ENCODE measurements around the gene FRMD4A. TPM values are rescaled to one million over a fixed set of nuclear protein-coding genes. Genes with fewer than 3 reads are reported as not detected.
A peak's percentile ranks its signal among the peaks of the same experiment; 100 is the strongest.

The FRMD4A gene
- total RNA-seq, 2 donors from 2014 or later = 0.35 to 0.50 TPM

- H3K4me3 Mint-ChIP-seq = no peak overlapping the region
- peaks cover 31% of the 10 kb centered on the region for H3K4me1 Mint-ChIP-seq (ENCODE audit: low read depth)
- DNase-seq (no peak), ATAC-seq (replicated peaks in 1 of 2) (no peak)
- no peak overlapping the region for H3K27ac Mint-ChIP-seq
- no peaks in the 10 kb centered on the region for H3K9me3 Mint-ChIP-seq
- peaks cover 61% of the 10 kb centered on the region for H3K27me3 Mint-ChIP-seq (ENCODE audit: low read depth)
- no peaks in the 10 kb centered on the region for H3K36me3 Mint-ChIP-seq (ENCODE audit: insufficient read depth in 2 of 2)
Measured at GRCh38 chr10:14181567-14181936, 149.2 kb downstream of the FRMD4A start.

GRCh38 chr10:14180911-14181566, 149.7 kb downstream of the FRMD4A start:
- no peak overlapping the region for H3K27ac Mint-ChIP-seq
- no peaks in the 10 kb centered on the region for H3K36me3 Mint-ChIP-seq (ENCODE audit: insufficient read depth in 2 of 2)
- H3K4me3 Mint-ChIP-seq = no peak overlapping the region
- peaks cover 63% of the 10 kb centered on the region for H3K27me3 Mint-ChIP-seq (ENCODE audit: low read depth)
- DNase-seq (no peak), ATAC-seq (replicated peaks in 1 of 2) (no peak)
- H3K4me1 Mint-ChIP-seq (ENCODE audit: low read depth) = peaks cover 26% of the 10 kb centered on the region
- H3K9me3 Mint-ChIP-seq = no peaks in the 10 kb centered on the region

- peaks cover 80% of the 10 kb centered on the region for H3K27me3 Mint-ChIP-seq (ENCODE audit: low read depth)
- no peaks in the 10 kb centered on the region for H3K9me3 Mint-ChIP-seq
- no peaks in the 10 kb centered on the region for H3K36me3 Mint-ChIP-seq (ENCODE audit: insufficient read depth in 2 of 2)
- DNase-seq (no peak), ATAC-seq (replicated peaks in 1 of 2) (no peak)
- H3K4me1 Mint-ChIP-seq (ENCODE audit: low read depth) = peaks cover 12% of the 10 kb centered on the region
- no peak overlapping the region for H3K27ac Mint-ChIP-seq
- H3K4me3 Mint-ChIP-seq = no peak overlapping the region
Measured at GRCh38 chr10:14179251-14179650, 151.5 kb downstream of the FRMD4A start.

GRCh38 chr10:14173706-14174594, 156.8 kb downstream of the FRMD4A start:
- no peak for DNase-seq
- Mint-ChIP-seq H3K4me1 (ENCODE audit: low read depth) (peaks cover 18% of the 10 kb centered on the region), H3K27ac (no peak overlapping the region), H3K36me3 (ENCODE audit: insufficient read depth in 2 of 2) (no peaks in the 10 kb centered on the region), H3K9me3 (no peaks in the 10 kb centered on the region), H3K4me3 (peak overlapping the region; percentile 84 to 89), H3K27me3 (ENCODE audit: low read depth) (peaks cover 86% of the 10 kb centered on the region)
- peak; percentile 41 to 51 for ATAC-seq (replicated peaks in 1 of 2)

GRCh38 chr10:14173391-14173705, 157.4 kb downstream of the FRMD4A start:
- DNase-seq = no peak
- ATAC-seq (replicated peaks in 1 of 2) = peak; percentile 39 to 45
- H3K9me3 Mint-ChIP-seq = no peaks in the 10 kb centered on the region
- H3K27ac Mint-ChIP-seq = no peak overlapping the region
- no peaks in the 10 kb centered on the region for H3K36me3 Mint-ChIP-seq (ENCODE audit: insufficient read depth in 2 of 2)
- H3K4me1 Mint-ChIP-seq (ENCODE audit: low read depth) = peaks cover 18% of the 10 kb centered on the region
- peaks cover 88% of the 10 kb centered on the region for H3K27me3 Mint-ChIP-seq (ENCODE audit: low read depth)
- peak overlapping the region; percentile 84 to 89 for H3K4me3 Mint-ChIP-seq

- H3K4me1 Mint-ChIP-seq (ENCODE audit: low read depth) = peaks cover 18% of the 10 kb centered on the region
- no peak overlapping the region for H3K4me3 Mint-ChIP-seq
- ATAC-seq (replicated peaks in 1 of 2) = no peak
- no peaks in the 10 kb centered on the region for H3K36me3 Mint-ChIP-seq (ENCODE audit: insufficient read depth in 2 of 2)
- no peak overlapping the region for H3K27ac Mint-ChIP-seq
- H3K9me3 Mint-ChIP-seq = no peaks in the 10 kb centered on the region
- H3K27me3 Mint-ChIP-seq (ENCODE audit: low read depth) = peaks cover 94% of the 10 kb centered on the region
- DNase-seq = no peak
Measured at GRCh38 chr10:14172336-14172950, 158.3 kb downstream of the FRMD4A start.

GRCh38 chr10:14171336-14171735, 159.4 kb downstream of the FRMD4A start:
- no peaks in the 10 kb centered on the region for H3K9me3 Mint-ChIP-seq
- no peaks in the 10 kb centered on the region for H3K36me3 Mint-ChIP-seq (ENCODE audit: insufficient read depth in 2 of 2)
- H3K4me3 Mint-ChIP-seq = no peak overlapping the region
- ATAC-seq (replicated peaks in 1 of 2) (no peak), DNase-seq (no peak)
- H3K4me1 Mint-ChIP-seq (ENCODE audit: low read depth) = peaks cover 18% of the 10 kb centered on the region
- peaks cover 85% of the 10 kb centered on the region for H3K27me3 Mint-ChIP-seq (ENCODE audit: low read depth)
- H3K27ac Mint-ChIP-seq = no peak overlapping the region

- Mint-ChIP-seq H3K36me3 (ENCODE audit: insufficient read depth in 2 of 2) (no peaks in the 10 kb centered on the region), H3K4me1 (ENCODE audit: low read depth) (no peaks in the 10 kb centered on the region), H3K9me3 (no peaks in the 10 kb centered on the region), H3K4me3 (no peak overlapping the region), H3K27ac (no peak overlapping the region), H3K27me3 (ENCODE audit: low read depth) (peaks cover 55% of the 10 kb centered on the region)
- no peak for DNase-seq
- ATAC-seq (replicated peaks in 1 of 2) = no peak
Measured at GRCh38 chr10:14163377-14164086, 167.2 kb downstream of the FRMD4A start.

- H3K9me3 Mint-ChIP-seq = no peaks in the 10 kb centered on the region
- no peaks in the 10 kb centered on the region for H3K36me3 Mint-ChIP-seq (ENCODE audit: insufficient read depth in 2 of 2)
- DNase-seq (no peak), ATAC-seq (replicated peaks in 1 of 2) (no peak)
- no peak overlapping the region for H3K27ac Mint-ChIP-seq
- H3K4me1 Mint-ChIP-seq (ENCODE audit: low read depth) = no peaks in the 10 kb centered on the region
- no peak overlapping the region for H3K4me3 Mint-ChIP-seq
- peaks cover 55% of the 10 kb centered on the region for H3K27me3 Mint-ChIP-seq (ENCODE audit: low read depth)
Measured at GRCh38 chr10:14162629-14163344, 167.9 kb downstream of the FRMD4A start.

GRCh38 chr10:14162061-14162460, 168.7 kb downstream of the FRMD4A start:
- ATAC-seq (replicated peaks in 1 of 2) (no peak), DNase-seq (no peak)
- peaks cover 57% of the 10 kb centered on the region for H3K27me3 Mint-ChIP-seq (ENCODE audit: low read depth)
- no peaks in the 10 kb centered on the region for H3K36me3 Mint-ChIP-seq (ENCODE audit: insufficient read depth in 2 of 2)
- H3K9me3 Mint-ChIP-seq = no peaks in the 10 kb centered on the region
- no peak overlapping the region for H3K4me3 Mint-ChIP-seq
- no peaks in the 10 kb centered on the region for H3K4me1 Mint-ChIP-seq (ENCODE audit: low read depth)
- no peak overlapping the region for H3K27ac Mint-ChIP-seq

- no peaks in the 10 kb centered on the region for H3K36me3 Mint-ChIP-seq (ENCODE audit: insufficient read depth in 2 of 2)
- DNase-seq (no peak), ATAC-seq (replicated peaks in 1 of 2) (no peak)
- no peaks in the 10 kb centered on the region for H3K4me1 Mint-ChIP-seq (ENCODE audit: low read depth)
- no peak overlapping the region for H3K27ac Mint-ChIP-seq
- no peaks in the 10 kb centered on the region for H3K9me3 Mint-ChIP-seq
- H3K4me3 Mint-ChIP-seq = no peak overlapping the region
- H3K27me3 Mint-ChIP-seq (ENCODE audit: low read depth) = peaks cover 59% of the 10 kb centered on the region
Measured at GRCh38 chr10:14160299-14160698, 170.4 kb downstream of the FRMD4A start.

GRCh38 chr10:14158575-14158974, 172.1 kb downstream of the FRMD4A start:
- H3K4me1 Mint-ChIP-seq (ENCODE audit: low read depth) = no peaks in the 10 kb centered on the region
- H3K27me3 Mint-ChIP-seq (ENCODE audit: low read depth) = peaks cover 55% of the 10 kb centered on the region
- no peak for DNase-seq
- no peaks in the 10 kb centered on the region for H3K36me3 Mint-ChIP-seq (ENCODE audit: insufficient read depth in 2 of 2)
- no peaks in the 10 kb centered on the region for H3K9me3 Mint-ChIP-seq
- ATAC-seq (replicated peaks in 1 of 2) = no peak
- no peak overlapping the region for H3K4me3 Mint-ChIP-seq
- H3K27ac Mint-ChIP-seq = no peak overlapping the region
